ENCODE measurements around the gene LPCAT1. TPM values are rescaled to one million over a fixed set of nuclear protein-coding genes. Genes with fewer than 3 reads are reported as not detected.

LPCAT1 gene
- total and polyA plus RNA-seq, 8 donors, result 5.2 to 229 (median 14.4) TPM

- no peaks in the 10 kb centered on the region for H3K36me3 ChIP-seq
- peaks cover 0 to 27% (median 17%) of the 10 kb centered on the region in 4 donors for H3K4me1 ChIP-seq
- DNase-seq, result peak in 1 of 2 donors; percentile 0
- TF ChIP-seq POLR2AphosphoS5 (IDR thresholded peaks at IDR 0.05) (no peak), EP300 (IDR thresholded peaks at IDR 0.05) (no peak), POLR2A (IDR thresholded peaks at IDR 0.05) (no peak), CTCF (IDR thresholded peaks at IDR 0.05) (no peak)
- WGBS, 5 donors, result 93 to 96% (median 94%) methylated on average over 20 of the region's 20 CpGs
- peak overlapping the region in 1 of 5 donors; percentile 50 for H3K27ac ChIP-seq
- no peaks in the 10 kb centered on the region for H3K27me3 ChIP-seq
- H3K4me3 ChIP-seq, result no peak overlapping the region
- intact Hi-C loops (cut with DNase I; ENCODE audit: low total_unique reads), result no loop called here
- H3K9me3 ChIP-seq, result no peaks in the 10 kb centered on the region
Measured at GRCh38 chr5:1537603-1538154, 13.9 kb upstream of the LPCAT1 start.

- Histone ChIP-seq H3K9me3 (no peaks in the 10 kb centered on the region), H3K27me3 (no peaks in the 10 kb centered on the region), H3K4me1 (peaks cover 0 to 21% (median 13%) of the 10 kb centered on the region in 4 donors), H3K36me3 (no peaks in the 10 kb centered on the region), H3K27ac (peak overlapping the region in 3 of 5 donors; percentile 50 to 55 (median 55)), H3K4me3 (peak overlapping the region; percentile 11 to 26 (median 20))
- 61 to 70% (median 63%) methylated on average over 8 of the region's 8 CpGs for WGBS, 5 donors
- intact Hi-C loops (cut with DNase I; ENCODE audit: low total_unique reads), result no loop called here
- no peak for TF ChIP-seq CTCF (IDR thresholded peaks at IDR 0.05)
- no peak for TF ChIP-seq POLR2A (IDR thresholded peaks at IDR 0.05)
- DNase-seq, result peak in 1 of 2 donors; percentile 9
Measured at GRCh38 chr5:1536871-1537602, 13.3 kb upstream of the LPCAT1 start.

GRCh38 chr5:1536322-1536845 is 12.6 kb upstream of the LPCAT1 start:
- Histone ChIP-seq H3K36me3 (no peaks in the 10 kb centered on the region), H3K27me3 (no peaks in the 10 kb centered on the region), H3K4me3 (peak overlapping the region; percentile 11 to 26 (median 20)), H3K9me3 (no peaks in the 10 kb centered on the region), H3K4me1 (peaks cover 0 to 15% (median 9%) of the 10 kb centered on the region in 4 donors), H3K27ac (peak overlapping the region in 3 of 5 donors; percentile 50 to 55 (median 55))
- intact Hi-C loops (cut with DNase I; ENCODE audit: low total_unique reads), result no loop called here
- TF ChIP-seq CTCF (IDR thresholded peaks at IDR 0.05), result no peak
- no peak for TF ChIP-seq POLR2AphosphoS5 (IDR thresholded peaks at IDR 0.05)
- TF ChIP-seq POLR2A (IDR thresholded peaks at IDR 0.05), result no peak
- no peak for TF ChIP-seq EP300 (IDR thresholded peaks at IDR 0.05)
- peak; percentile 20 to 34 for DNase-seq
- WGBS, 5 donors, result 59 to 83% (median 69%) methylated on average over 8 of the region's 8 CpGs

GRCh38 chr5:1535646-1536045 is 11.9 kb upstream of the LPCAT1 start:
- peak in 1 of 2 donors; percentile 0 for DNase-seq
- Histone ChIP-seq H3K4me1 (peaks cover 0 to 15% (median 9%) of the 10 kb centered on the region in 4 donors), H3K27ac (peak overlapping the region in 1 of 5 donors; percentile 55), H3K9me3 (no peaks in the 10 kb centered on the region), H3K4me3 (no peak overlapping the region), H3K27me3 (no peaks in the 10 kb centered on the region), H3K36me3 (no peaks in the 10 kb centered on the region)
- intact Hi-C loops (cut with DNase I; ENCODE audit: low total_unique reads), result no loop called here
- WGBS, 5 donors, result 63 to 90% (median 76%) methylated on average over 3 of the region's 3 CpGs
- TF ChIP-seq POLR2AphosphoS5 (IDR thresholded peaks at IDR 0.05), result no peak
- TF ChIP-seq CTCF (IDR thresholded peaks at IDR 0.05), result no peak

Measured in stomach (tissue), 9 donors.